HCT116 (cell line): ENCODE measurements around the gene IER5L. TPM values are rescaled to one million over a fixed set of nuclear protein-coding genes. Genes with fewer than 3 reads are reported as not detected.

Experiments used
- ATAC-seq: fragments of 200-7000 bp; cut with Tn5 transposase; 2 replicates; pipeline ENCODE4 v1.9.1; 2020; ENCODE audit warnings: mild to moderate bottlenecking, moderate library complexity
- BruUV-seq: library from RNA; stranded (reverse); fragments of 400-500 nt; replicated peaks from 2 replicates; lab custom pipeline; 2021; lab: Mats Ljungman, UMichigan
- CTCF ChIA-PET: fragments of 300-600 bp; sonication (Branson Sonifier 250); formaldehyde crosslinking; loops from one replicate; lab custom pipeline; 2021; ENCODE audit warnings: antibody characterized with exemption; lab: Charles Lee
- POLR2A ChIA-PET: fragments of 300-600, 350-600 bp; sonication (Branson Sonifier 250); formaldehyde crosslinking; loops from one replicate; lab custom pipeline; 2021; ENCODE audit warnings: antibody characterized with exemption; lab: Charles Lee
- RAD21 ChIA-PET, 2 experiments: fragments of 300-600 bp; sonication (Branson Sonifier 250); formaldehyde crosslinking; loops; one replicate each; lab custom pipeline; 2023; ENCODE audit warnings: low total read pairs in 2 of 2; ENCODE audit not compliant: uncharacterized antibody in 2 of 2, unreplicated experiment in 2 of 2, low non-redundant PET in 1 of 2; lab: Charles Lee
- DNase-seq: peaks from one replicate; pipeline ENCODE4 v3.0.0-alpha.2; 2010; ENCODE audit warnings: low read depth, low spot score
- H2AFZ ChIP-seq: fragments of 200-600 bp; shearing (Covaris generic), sonication (generic); 2 replicates; pipeline ENCODE4 v1.6.1; 2017; ENCODE audit warnings: low read depth, mixed run types, mixed read lengths, antibody characterized with exemption, low read length; ENCODE audit not compliant: poor library complexity, severe bottlenecking
- H3K27ac ChIP-seq: 2 replicates; pipeline ENCODE4 v1.5.1; 2012; ENCODE audit warnings: low read depth, low read length
- H3K27me3 ChIP-seq: fragments of 200-600 bp; sonication (generic); 2 replicates; pipeline ENCODE4 v1.6.1; 2016; ENCODE audit warnings: mixed run types, low read length, mixed read lengths; ENCODE audit not compliant: insufficient read depth
- H3K36me3 ChIP-seq, 2 experiments: fragments of 200-500 bp in 1 of 2; fragments of 200-600 bp in 1 of 2; sonication (Bioruptor generic) in 1 of 2; sonication (generic) in 1 of 2; 2 replicates each; pipeline versions ENCODE4 v1.5.1 to v1.6.1; 2014 to 2016; ENCODE audit warnings: low read length in 2 of 2, inconsistent platforms in 1 of 2, mixed read lengths in 1 of 2, mixed run types in 1 of 2; ENCODE audit not compliant: insufficient read depth in 2 of 2, control insufficient read depth in 1 of 2
- H3K4me1 ChIP-seq, 2 experiments: fragments of 200-600 bp in 1 of 2; sonication (generic) in 1 of 2; 2 replicates each; pipeline versions ENCODE4 v1.5.1 to v1.6.1; 2012 to 2017; ENCODE audit warnings: low read length in 2 of 2, inconsistent platforms in 1 of 2, mild to moderate bottlenecking in 1 of 2, mixed read lengths in 1 of 2, mixed run types in 1 of 2, moderate library complexity in 1 of 2; ENCODE audit not compliant: insufficient read depth in 2 of 2, control insufficient read depth in 1 of 2
- H3K4me2 ChIP-seq: fragments of 200-600 bp; sonication (generic); 2 replicates; pipeline ENCODE4 v1.6.1; 2017; ENCODE audit warnings: mixed run types, low read length, mixed read lengths
- H3K4me3 ChIP-seq, 2 experiments: fragments of 200-600 bp in 1 of 2; sonication (generic) in 1 of 2; replicated peaks in 1 of 2; 2 replicates each; pipeline ENCODE4 v1.5.1; 2011 to 2016; ENCODE audit warnings: low read length in 2 of 2, control low read depth in 1 of 2, low read depth in 1 of 2, mild to moderate bottlenecking in 1 of 2, mixed read lengths in 1 of 2, mixed run types in 1 of 2
- H3K79me2 ChIP-seq: fragments of 200-600 bp; sonication (generic); 2 replicates; pipeline ENCODE4 v1.6.1; 2017; ENCODE audit warnings: mild to moderate bottlenecking, mixed run types, low read length, moderate library complexity, mixed read lengths; ENCODE audit not compliant: insufficient read depth
- H3K9ac ChIP-seq: fragments of 200-600 bp; sonication (generic); 2 replicates; pipeline ENCODE4 v1.6.1; 2016; ENCODE audit warnings: low read length, mixed read lengths
- H3K9me2 ChIP-seq: fragments of 200-600 bp; sonication (generic), shearing (Covaris generic); 2 replicates; pipeline ENCODE4 v1.6.1; 2017; ENCODE audit warnings: mixed run types, mild to moderate bottlenecking, moderate library complexity; ENCODE audit not compliant: insufficient read depth
- H3K9me3 ChIP-seq, 2 experiments: fragments of 200-500 bp in 1 of 2; fragments of 200-600 bp in 1 of 2; sonication (Bioruptor generic) in 1 of 2; sonication (generic) in 1 of 2; 2 replicates each; pipeline ENCODE4 v1.6.1; 2014 to 2017; ENCODE audit warnings: low read length in 2 of 2, mixed read lengths in 2 of 2, inconsistent platforms in 1 of 2, low read depth in 1 of 2, mild to moderate bottlenecking in 1 of 2, mixed run types in 1 of 2, moderate library complexity in 1 of 2; ENCODE audit not compliant: control insufficient read depth in 1 of 2, insufficient read depth in 1 of 2
- H4K20me1 ChIP-seq: fragments of 200-600 bp; sonication (generic), shearing (Covaris generic); 2 replicates; pipeline ENCODE4 v1.6.1; 2017; ENCODE audit warnings: mixed run types, mild to moderate bottlenecking, moderate library complexity; ENCODE audit not compliant: insufficient read depth
- ATF3 ChIP-seq: IDR thresholded peaks from 2 replicates; pipeline ENCODE4 v1.6.1; 2012
- CEBPB ChIP-seq: IDR thresholded peaks from 2 replicates; pipeline ENCODE4 v1.6.1; 2012; ENCODE audit warnings: low read depth
- CTCF ChIP-seq, 3 experiments: fragments of 200-600 bp in 1 of 3; sonication (generic) in 1 of 3; IDR thresholded peaks in 2 of 3; conservative IDR thresholded peaks in 1 of 3; 2 replicates each; pipeline ENCODE4 v1.5.1; 2012 to 2017; ENCODE audit warnings: low read depth in 2 of 3, low read length in 2 of 3, antibody characterized with exemption in 1 of 3, borderline replicate concordance in 1 of 3, control low read depth in 1 of 3, mild to moderate bottlenecking in 1 of 3, mixed read lengths in 1 of 3, mixed run types in 1 of 3, moderate library complexity in 1 of 3; ENCODE audit not compliant: insufficient read depth in 1 of 3
- EGR1 ChIP-seq: IDR thresholded peaks from 2 replicates; pipeline ENCODE4 v1.6.1; 2012; ENCODE audit warnings: low read depth
- ELF1 ChIP-seq: IDR thresholded peaks from 2 replicates; pipeline ENCODE4 v1.6.1; 2012; ENCODE audit warnings: low read depth, borderline replicate concordance
- EZH2 ChIP-seq: fragments of 200-600 bp; sonication (generic); IDR thresholded peaks from 2 replicates; pipeline ENCODE4 v1.6.1; 2017; ENCODE audit warnings: antibody characterized with exemption, mixed run types
- JUND ChIP-seq: IDR thresholded peaks from 2 replicates; pipeline ENCODE4 v1.6.1; 2012
- POLR2A ChIP-seq: IDR thresholded peaks from 2 replicates; pipeline ENCODE4 v1.7.0; 2011; ENCODE audit warnings: borderline replicate concordance; ENCODE audit not compliant: insufficient read depth, insufficient read length; ENCODE audit errors: extremely low read depth
- RAD21 ChIP-seq: IDR thresholded peaks from 2 replicates; pipeline ENCODE4 v1.6.1; 2012; ENCODE audit warnings: low read depth, mild to moderate bottlenecking
- REST ChIP-seq: IDR thresholded peaks from 2 replicates; pipeline ENCODE4 v1.6.1; 2012; ENCODE audit warnings: low read depth
- SP1 ChIP-seq: IDR thresholded peaks from 2 replicates; pipeline ENCODE4 v1.6.1; 2012; ENCODE audit warnings: low read depth
- SRF ChIP-seq: IDR thresholded peaks from 2 replicates; pipeline ENCODE4 v1.6.1; 2012; ENCODE audit warnings: low read depth
- TCF7L2 ChIP-seq: IDR thresholded peaks from 2 replicates; pipeline ENCODE4 v1.7.0; 2011; ENCODE audit warnings: borderline replicate concordance, inconsistent platforms; ENCODE audit not compliant: insufficient read depth, insufficient read length; ENCODE audit errors: extremely low read depth
- YY1 ChIP-seq: IDR thresholded peaks from 2 replicates; pipeline ENCODE4 v1.6.1; 2011; ENCODE audit warnings: low read length, low read depth, moderate library complexity, mild to moderate bottlenecking; ENCODE audit not compliant: insufficient replicate concordance; ENCODE audit errors: extremely low read depth
- ZBTB33 ChIP-seq: IDR thresholded peaks from 2 replicates; pipeline ENCODE4 v1.6.1; 2011; ENCODE audit warnings: mild to moderate bottlenecking, low read length, moderate library complexity; ENCODE audit not compliant: insufficient replicate concordance; ENCODE audit errors: extremely low read depth
- ZNF274 ChIP-seq: fragments of 200-500 bp; sonication (Bioruptor generic); IDR thresholded peaks from 2 replicates; pipeline ENCODE4 v1.6.1; 2014; ENCODE audit warnings: mild to moderate bottlenecking, low read depth, low read length, inconsistent platforms
- intact Hi-C: fragments of 100-400 bp; cut with micrococcal nuclease; formaldehyde crosslinking; loops from 2 replicates; pipeline ENCODE4 v1.10.0; 2022
- total RNA-seq: library from RNA; stranded (reverse); gene quantifications from one replicate; pipeline ENCODE4 v1.2.1, GENCODE V29; 2021; ENCODE audit not compliant: unreplicated experiment

IER5L gene
- total RNA-seq, 1 experiment from 2014 or later: 195 TPM

- no TSS peak for BruUV-seq
- intact Hi-C loops: no loop called here
- Histone ChIP-seq H3K9me3 (no peaks in the 10 kb centered on the region), H3K27me3 (no peaks in the 10 kb centered on the region), H3K4me2 (no peak overlapping the region), H2AFZ (no peak overlapping the region), H3K4me3 (no peak overlapping the region), H3K36me3 (no peaks in the 10 kb centered on the region), H3K9ac (no peak overlapping the region), H3K27ac (no peak overlapping the region), H3K79me2 (no peaks in the 10 kb centered on the region), H3K9me2 (no peaks in the 10 kb centered on the region), H4K20me1 (no peaks in the 10 kb centered on the region), H3K4me1 (peaks cover 12 to 30% of the 10 kb centered on the region in 2 experiments)
- ATAC-seq: no peak
- ChIA-PET POLR2A (no interaction called here), RAD21 (no interaction called here), CTCF (no interaction called here)
- TF ChIP-seq EGR1: no peak
- TF ChIP-seq EZH2: no peak
- no peak for TF ChIP-seq POLR2A
- TF ChIP-seq SRF: no peak
- TF ChIP-seq REST: no peak
- no peak for TF ChIP-seq CTCF (IDR thresholded peaks at IDR 0.05 in 2 of 3, conservative IDR thresholded peaks at IDR 0.05 in 1 of 3; ENCODE audit: borderline replicate concordance in 1 of 3, insufficient read depth in 1 of 3, low read depth in 2 of 3, low read length in 2 of 3)
- no peak for TF ChIP-seq JUND
- no peak for TF ChIP-seq ATF3
- TF ChIP-seq YY1: no peak
- TF ChIP-seq ZNF274: no peak
- TF ChIP-seq SP1: no peak
- no peak for TF ChIP-seq RAD21
- no peak for TF ChIP-seq TCF7L2
- no peak for TF ChIP-seq ELF1
- no peak for TF ChIP-seq CEBPB
- no peak for TF ChIP-seq ZBTB33
- DNase-seq: no peak
Measured at GRCh38 chr9:129223551-129224208, 45.6 kb upstream of the IER5L start.
